Retina (tissue), 1 donor: ENCODE measurements around the gene BTBD2.

Experiments
- DNase-seq: peaks from one replicate; pipeline ENCODE4 v3.0.0-alpha.2; 2016

Gene BTBD2

GRCh38 chr19:1956868-1957492 lies 58.5 kb downstream of the BTBD2 start:
- no peak for DNase-seq

- no peak for DNase-seq
Measured at GRCh38 chr19:1956122-1956494, 59.4 kb downstream of the BTBD2 start.

- DNase-seq = no peak
Measured at GRCh38 chr19:1955171-1956121, 60.1 kb downstream of the BTBD2 start.

- DNase-seq = no peak
Measured at GRCh38 chr19:1954532-1954933, 61.0 kb downstream of the BTBD2 start.

- no peak for DNase-seq
Measured at GRCh38 chr19:1953441-1954094, 61.9 kb downstream of the BTBD2 start.

GRCh38 chr19:1953037-1953436 lies 62.5 kb downstream of the BTBD2 start:
- no peak for DNase-seq

GRCh38 chr19:1952635-1953034 lies 62.9 kb downstream of the BTBD2 start:
- no peak for DNase-seq

GRCh38 chr19:1950640-1951039 lies 64.9 kb downstream of the BTBD2 start:
- no peak for DNase-seq

GRCh38 chr19:1949304-1950101 lies 66.0 kb downstream of the BTBD2 start:
- DNase-seq = no peak

- DNase-seq = no peak
Measured at GRCh38 chr19:1947651-1948209, 67.8 kb downstream of the BTBD2 start.

- DNase-seq = peak; percentile 67
Measured at GRCh38 chr19:1945899-1946298, 69.6 kb downstream of the BTBD2 start.

GRCh38 chr19:1944916-1945561 lies 70.5 kb downstream of the BTBD2 start:
- no peak for DNase-seq

- no peak for DNase-seq
Measured at GRCh38 chr19:1944088-1944915, 71.2 kb downstream of the BTBD2 start.

GRCh38 chr19:1943661-1944087 lies 71.8 kb downstream of the BTBD2 start:
- no peak for DNase-seq

- peak; percentile 38 for DNase-seq
Measured at GRCh38 chr19:1942934-1943555, 72.5 kb downstream of the BTBD2 start.

- DNase-seq = peak; percentile 85
Measured at GRCh38 chr19:1942078-1942933, 73.2 kb downstream of the BTBD2 start.

- DNase-seq = no peak
Measured at GRCh38 chr19:1941146-1942077, 74.1 kb downstream of the BTBD2 start, which contains the start of gene CSNK1G2. TSS of gene CSNK1G2 (plus strand) at chr19:1941172. CDS start at chr19:1969773, 28,601 bp downstream.

- no peak for DNase-seq
Measured at GRCh38 chr19:1938071-1938470, 77.4 kb downstream of the BTBD2 start.
